Testis (tissue), 2 donors: ENCODE data around the gene RCOR2.

Experiments
- POLR2A ChIP-seq: fragments of 450-650 bp; IDR thresholded peaks from one replicate; pipeline ENCODE4 v1.6.1; 2017; ENCODE audit warnings: antibody characterized with exemption, mild to moderate bottlenecking, moderate library complexity
- TF ChIP-seq, protein P1 (sequence below), 3 experiments: fragments of 450-650 bp in 2 of 3; fragments of 200-600 bp in 1 of 3; sonication (generic) in 1 of 3; IDR thresholded peaks; one replicate each; pipeline ENCODE4 v1.5.1; 2016 to 2019; ENCODE audit warnings: antibody characterized with exemption in 3 of 3, mild to moderate bottlenecking in 2 of 3, moderate library complexity in 1 of 3

GRCh38 chr11:63867511-63867910 is 49.5 kb downstream of the RCOR2 start:
- no peak for TF ChIP-seq POLR2A
- TF ChIP-seq, protein P1, sequence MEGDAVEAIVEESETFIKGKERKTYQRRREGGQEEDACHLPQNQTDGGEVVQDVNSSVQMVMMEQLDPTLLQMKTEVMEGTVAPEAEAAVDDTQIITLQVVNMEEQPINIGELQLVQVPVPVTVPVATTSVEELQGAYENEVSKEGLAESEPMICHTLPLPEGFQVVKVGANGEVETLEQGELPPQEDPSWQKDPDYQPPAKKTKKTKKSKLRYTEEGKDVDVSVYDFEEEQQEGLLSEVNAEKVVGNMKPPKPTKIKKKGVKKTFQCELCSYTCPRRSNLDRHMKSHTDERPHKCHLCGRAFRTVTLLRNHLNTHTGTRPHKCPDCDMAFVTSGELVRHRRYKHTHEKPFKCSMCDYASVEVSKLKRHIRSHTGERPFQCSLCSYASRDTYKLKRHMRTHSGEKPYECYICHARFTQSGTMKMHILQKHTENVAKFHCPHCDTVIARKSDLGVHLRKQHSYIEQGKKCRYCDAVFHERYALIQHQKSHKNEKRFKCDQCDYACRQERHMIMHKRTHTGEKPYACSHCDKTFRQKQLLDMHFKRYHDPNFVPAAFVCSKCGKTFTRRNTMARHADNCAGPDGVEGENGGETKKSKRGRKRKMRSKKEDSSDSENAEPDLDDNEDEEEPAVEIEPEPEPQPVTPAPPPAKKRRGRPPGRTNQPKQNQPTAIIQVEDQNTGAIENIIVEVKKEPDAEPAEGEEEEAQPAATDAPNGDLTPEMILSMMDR (IDR thresholded peaks at IDR 0.05), result no peak
